GM19452 (cell line): ENCODE results near the gene FAM83B.
A peak's percentile ranks its signal among the peaks of the same experiment; 100 is the strongest.
"Not testable (repeated sequence)": the region's sequence is repeated elsewhere in the genome, so short reads cannot be mapped to it uniquely, and the experiment has no call there.

Experiments
- ATAC-seq: cut with Tn5 transposase; IDR thresholded peaks from one replicate; pipeline ENCODE4 v1.9.1; 2021; ENCODE audit not compliant: unreplicated experiment

The FAM83B gene

DNA sequence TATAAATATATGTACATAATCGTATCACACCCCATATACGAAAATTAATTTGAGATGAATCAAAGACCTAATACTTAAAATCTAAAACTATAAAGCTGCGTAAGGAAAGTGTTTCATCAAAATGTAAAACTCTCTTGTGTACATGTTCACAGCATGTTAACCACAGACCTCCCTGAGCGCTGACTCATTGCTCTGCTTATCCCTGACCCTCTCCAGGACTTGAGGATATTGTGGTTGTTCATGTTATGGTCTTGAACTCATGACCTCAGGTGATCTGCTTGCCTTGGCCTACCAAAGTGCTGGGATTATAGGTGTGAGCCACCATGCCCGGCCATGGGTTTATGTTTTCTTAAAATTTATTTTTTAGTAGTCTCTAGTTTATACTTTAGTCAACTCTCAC lies 14.2 kb downstream of the FAM83B start:
- ATAC-seq = no peak

DNA sequence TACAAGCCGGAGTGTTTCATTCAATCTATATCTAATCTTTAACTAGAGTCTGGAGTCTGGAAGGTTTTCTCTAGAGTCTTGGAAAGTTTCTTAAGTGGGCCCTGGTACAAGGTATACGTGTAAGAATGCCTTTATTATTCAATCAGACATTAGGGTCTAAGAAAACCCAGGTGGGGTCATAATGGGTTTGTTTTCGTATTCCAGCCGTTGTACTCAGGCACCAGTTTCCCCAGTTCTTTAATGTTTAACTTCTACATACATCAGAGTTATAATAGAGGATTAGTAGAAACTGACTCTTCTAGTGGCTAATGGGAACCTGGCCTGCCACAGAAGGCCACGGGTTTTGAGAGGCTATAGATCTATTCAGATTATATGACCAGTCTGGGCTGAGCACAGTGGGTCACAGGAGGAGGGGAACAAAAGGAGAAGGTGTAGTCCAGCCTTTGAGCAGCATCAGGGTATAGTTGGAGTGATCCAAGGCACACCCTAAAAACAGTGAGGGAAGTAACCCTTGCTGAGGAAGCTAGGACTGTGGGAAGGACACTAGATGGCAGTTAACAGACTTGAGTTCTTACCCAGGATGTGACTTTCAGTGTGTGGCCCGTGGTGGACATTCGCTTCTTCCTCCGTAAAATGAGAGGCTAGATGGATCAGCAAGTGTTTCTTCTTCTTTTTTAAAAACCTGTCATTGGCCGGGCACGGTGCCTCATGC lies 15.5 kb downstream of the FAM83B start:
- no peak for ATAC-seq

DNA sequence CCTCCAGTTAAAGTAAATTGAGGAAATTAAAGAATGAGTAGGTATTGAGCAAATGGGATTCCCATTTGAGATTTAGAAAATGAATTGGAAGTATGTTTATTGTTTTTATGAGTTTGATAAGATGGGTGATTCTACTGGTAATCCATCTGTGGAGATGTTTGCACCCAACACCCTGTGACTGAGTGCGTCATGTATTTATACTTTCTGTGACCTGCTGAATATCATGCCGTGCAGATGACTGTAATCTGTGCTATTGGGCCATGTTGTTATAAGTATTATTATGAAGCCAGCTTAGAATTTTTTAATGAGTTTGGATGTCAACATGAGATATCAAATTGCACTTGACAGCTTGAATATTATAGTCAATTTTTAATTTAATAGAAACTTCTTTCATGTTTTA lies 17.7 kb downstream of the FAM83B start:
- ATAC-seq = no peak

DNA sequence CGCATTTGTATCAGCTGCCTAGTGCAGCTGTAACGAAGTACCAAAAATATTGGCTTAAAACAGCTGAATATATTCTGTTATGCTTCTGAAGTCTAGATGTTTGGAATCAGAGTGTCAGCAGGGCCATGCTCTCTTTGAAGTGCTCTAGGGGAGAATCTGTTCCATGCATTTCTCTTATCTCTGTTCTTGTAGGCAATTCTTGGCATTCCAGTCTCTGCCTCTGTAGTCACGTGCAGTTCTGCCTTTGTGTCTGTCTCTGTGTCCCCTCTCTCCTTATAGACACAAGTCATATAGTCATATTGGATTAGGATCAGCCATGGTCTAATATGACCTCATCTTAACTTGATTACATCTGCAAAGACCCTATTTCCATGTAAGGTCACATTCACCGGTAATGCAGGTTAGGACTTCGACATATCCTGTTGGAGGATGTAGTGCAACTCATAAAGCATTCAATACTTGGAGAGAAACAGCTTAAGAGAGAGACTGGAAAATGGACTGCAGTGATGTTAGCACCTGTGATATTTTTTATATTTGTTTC lies 18.6 kb downstream of the FAM83B start:
- ATAC-seq = no peak

DNA sequence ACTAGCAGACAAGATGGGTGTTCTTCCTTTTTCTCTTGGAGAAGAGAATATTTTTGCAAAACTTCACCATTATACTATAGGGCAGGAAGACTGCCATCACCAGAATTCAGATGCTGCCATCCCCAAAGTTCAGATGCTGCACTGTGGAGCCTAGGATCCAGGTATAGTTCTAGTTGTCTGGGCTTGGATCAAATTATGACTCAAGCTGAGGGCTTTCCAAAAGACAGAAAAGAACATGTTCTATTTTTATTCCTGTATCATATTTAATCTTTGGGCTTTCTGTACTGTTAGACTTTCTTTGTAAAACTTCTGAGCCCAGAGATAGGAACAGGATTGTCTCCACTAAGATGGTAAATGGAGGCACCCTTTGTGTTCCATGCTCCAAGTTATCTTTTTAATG lies 22.0 kb downstream of the FAM83B start:
- ATAC-seq = no peak

DNA sequence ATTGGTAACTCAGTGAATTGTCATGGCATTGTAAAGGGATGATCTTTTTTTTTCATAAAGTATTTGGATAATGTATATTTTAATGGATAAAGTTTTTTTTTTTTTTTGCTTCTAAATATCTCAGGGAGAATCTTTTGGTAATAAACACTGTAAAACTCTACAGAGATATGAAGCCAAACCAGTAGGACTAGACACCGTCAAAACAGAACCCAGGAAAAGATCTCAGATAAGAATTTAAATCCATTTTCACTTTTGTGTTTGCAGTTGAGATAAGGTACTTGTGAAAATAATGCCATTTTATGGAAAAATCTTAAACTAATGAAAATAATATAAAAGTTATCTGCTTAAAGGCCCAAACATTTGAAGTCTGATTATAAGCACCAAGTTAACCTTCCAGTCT lies 27.0 kb downstream of the FAM83B start:
- ATAC-seq = no peak

DNA sequence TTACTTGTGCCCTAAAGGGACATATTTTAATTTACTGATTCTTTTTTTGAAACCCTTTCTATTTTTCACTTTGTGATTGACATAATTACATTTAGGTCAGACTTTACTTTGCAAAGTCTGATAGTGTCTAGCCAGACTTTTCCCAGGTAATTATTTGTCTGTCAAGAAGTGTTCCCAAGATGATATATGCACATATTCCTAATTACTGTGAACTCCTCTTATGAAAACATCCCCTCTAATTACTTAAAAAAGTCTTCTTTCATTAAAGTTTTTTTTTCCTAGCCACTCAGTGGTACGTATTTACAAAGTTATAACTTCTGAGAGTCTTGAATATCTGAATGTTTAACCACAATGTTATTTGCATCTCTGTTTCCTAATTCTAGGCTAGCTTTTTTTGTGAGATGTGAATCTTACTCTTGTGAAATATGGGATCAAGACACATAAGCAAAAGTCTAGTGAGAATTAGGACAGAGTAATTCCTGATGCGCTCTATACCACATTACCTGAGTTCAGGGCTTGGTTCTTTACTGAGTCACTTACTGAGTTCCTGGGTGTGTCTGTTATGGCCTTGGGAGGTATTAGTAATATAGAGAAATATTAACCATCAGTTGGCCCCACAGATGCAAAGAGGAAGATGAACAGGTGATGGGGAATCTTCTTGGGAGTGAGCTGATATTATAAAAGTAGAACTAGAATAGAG lies 27.9 kb downstream of the FAM83B start:
- ATAC-seq = no peak

DNA sequence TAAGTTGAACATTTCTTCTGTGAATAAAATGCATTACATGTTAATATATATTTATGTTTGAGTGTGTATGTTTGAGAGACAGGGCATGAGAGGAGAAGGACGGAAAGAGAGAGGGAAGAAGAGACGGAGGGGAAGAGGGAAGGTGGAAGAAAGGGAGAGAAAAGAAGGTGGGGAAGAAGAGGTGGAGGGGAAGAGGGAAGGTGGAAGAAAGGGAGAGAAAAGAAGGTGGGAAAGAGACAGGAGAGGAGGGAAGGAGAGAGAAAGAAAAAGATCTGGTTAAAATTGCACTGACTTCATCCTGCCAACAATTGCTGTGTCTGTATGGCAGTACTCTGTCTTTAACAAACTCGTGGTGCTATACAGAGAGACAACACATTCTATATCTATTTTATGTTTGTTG lies 29.0 kb downstream of the FAM83B start:
- ATAC-seq = no peak

DNA sequence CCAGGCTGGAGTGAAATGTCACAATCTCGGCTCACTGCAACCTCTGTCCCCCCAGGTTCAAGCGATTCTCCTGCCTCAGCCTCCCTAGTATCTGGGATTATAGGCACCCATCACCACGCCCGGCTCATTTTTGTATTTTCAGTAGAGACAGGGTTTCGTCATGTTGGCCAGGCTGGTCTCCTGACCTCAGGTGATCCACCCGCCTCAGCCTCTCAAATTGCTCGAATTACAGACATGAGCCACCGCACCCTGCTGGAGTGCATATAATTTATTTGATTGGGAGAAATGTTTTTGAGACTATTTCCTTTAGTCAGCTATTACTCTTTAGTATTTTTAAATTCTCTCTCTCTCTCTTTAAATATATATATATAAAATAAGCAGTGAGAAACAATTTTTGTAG lies 29.8 kb downstream of the FAM83B start:
- no peak for ATAC-seq

DNA sequence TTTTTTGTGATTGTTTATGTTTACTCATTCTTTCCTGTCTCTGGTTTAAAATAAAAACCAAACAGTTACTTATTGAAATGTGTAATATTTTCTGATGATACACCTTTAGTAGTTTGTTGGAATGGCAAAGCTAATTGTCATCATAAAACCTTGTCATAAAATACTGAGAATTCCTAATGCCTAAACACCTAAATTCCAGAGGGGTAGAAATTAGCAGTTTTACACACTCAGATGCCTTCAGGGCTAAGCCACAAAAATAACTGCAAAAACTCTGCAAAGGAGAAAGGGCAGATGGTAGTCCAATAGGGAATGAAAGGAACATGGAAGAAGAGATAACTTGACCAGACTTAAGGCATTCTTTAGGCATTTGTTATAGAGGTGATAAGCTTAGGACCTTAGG lies 30.3 kb downstream of the FAM83B start:
- ATAC-seq = no peak

DNA sequence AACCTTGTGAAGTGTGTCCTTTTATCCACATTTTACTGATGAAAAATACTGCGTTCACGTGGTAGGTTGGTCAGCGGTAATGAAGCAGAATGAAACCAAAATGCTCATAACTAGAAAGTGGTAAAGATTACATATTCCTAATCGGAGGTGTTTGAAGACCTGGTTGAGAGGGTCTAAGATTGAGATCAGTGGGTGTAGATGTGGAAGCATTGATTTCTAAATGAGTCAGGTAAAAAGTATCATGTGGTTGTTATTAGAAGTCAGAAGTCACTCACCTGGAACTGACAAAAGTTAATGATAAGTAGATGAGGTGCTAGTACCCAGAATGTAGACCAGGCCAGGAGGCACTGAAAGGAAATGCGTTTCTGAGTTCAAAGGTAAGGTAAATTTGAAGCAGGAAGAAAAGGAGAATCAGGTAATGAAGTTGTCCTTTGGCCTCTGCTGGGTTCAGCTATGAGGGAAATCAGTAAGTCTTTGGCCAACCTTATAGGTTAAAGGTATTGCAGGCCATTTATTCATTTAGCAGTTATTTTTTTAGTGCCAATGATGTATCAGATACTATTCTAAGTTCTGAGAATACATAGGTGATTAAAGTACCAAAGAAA lies 31.2 kb downstream of the FAM83B start:
- ATAC-seq = peak; percentile 71

DNA sequence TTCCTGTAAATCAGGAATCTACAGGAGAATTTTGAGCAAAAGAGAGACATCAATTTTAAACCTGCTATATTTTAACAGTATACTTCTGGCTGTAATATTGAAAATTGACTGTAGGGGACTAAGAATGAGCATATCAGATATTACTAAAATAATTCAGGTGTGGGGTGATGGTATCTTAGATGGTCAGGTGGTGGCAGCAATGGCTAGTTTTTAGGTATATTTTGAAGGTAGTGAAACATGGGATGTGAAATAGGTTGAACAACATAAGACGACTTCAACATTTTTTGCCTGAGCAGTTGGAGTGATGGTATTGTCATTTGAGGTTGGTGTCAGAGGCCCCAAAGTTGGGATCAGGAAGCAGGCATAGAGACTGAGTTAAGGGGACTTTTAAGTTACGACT lies 32.1 kb downstream of the FAM83B start:
- ATAC-seq = no peak

DNA sequence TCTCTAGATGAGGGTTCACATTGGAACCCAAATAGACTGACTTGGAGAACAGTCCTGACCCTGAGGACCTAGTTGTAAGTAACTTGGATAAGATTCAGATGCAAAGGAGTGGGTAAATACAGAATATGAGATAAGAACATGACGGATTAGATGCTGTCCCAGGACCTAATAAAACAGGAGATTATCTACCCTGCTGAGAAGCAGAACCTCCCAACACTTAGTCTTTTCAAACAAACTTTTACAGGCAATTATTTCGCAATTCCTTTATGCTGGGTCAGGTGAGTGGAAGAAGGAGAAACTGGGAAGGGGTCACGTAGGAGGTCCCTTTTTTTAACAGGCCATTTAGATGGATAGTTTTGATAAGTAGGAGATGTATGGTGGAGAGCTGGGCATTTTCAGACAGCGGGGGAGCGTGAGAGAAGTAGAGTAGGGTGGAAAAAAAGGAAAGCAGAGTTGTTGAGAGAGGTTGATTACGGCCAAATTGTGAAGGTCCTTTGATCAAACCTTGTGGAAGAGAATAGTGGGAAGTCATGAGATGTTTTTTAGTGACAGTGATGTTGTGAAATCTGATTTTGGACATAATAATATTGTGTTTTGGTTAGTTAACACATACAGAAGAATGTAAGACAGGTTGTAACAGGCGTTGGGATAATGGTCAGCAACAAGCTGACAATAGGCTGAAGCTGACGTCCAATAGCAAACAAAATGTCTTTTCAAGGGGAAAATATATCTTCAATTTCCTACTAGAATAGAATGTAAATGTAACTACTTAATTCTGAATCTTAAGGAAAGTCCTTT lies 32.8 kb downstream of the FAM83B start:
- no peak for ATAC-seq

DNA sequence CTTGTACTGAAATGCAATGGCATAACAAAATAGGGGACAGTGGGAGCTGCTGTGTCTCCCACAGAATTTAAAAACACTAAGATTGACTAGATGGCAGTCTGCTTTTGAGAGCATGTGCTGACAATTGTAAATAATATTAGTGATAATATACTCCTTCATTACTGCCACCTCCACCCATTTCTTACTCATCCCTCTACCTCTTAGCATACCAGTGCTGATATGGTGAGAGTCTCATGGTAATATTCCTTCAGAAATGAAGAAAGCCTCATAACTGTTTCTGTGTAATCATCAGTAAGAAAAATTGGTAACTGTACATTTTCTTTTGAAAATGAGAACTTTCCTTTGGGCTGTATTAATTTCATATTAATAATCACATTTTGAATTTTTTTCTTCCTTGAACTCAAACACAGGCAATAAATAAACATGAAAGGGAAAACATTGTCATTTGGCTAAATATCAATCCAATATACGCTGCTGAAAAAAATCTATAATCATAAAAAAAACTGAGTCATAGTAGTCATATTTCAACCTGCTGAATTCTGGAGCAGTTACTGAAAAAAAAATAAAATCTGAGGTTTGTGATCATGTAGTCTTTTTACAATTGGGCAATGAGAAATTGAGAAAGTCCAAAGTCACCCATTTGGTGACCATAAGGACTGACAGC lies 34.6 kb downstream of the FAM83B start:
- ATAC-seq = no peak

DNA sequence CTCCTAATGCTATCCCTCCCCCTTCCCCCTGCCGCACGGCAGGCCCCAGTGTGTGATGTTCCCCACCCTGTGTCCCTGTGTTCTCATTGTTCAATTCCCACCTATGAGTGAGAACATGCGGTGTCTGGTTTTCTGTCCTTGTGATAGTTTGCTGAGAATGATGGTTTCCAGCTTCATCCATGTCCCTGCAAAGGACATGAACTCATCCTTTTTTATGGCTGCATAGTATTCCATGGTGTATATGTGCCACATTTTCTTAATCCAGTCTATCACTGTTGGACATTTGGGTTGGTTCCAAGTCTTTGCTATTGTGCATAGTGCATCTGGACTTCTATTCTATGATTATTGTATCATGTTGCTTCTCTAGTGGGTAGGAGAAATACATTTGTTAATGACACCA lies 35.3 kb downstream of the FAM83B start:
- ATAC-seq = not testable (repeated sequence)

DNA sequence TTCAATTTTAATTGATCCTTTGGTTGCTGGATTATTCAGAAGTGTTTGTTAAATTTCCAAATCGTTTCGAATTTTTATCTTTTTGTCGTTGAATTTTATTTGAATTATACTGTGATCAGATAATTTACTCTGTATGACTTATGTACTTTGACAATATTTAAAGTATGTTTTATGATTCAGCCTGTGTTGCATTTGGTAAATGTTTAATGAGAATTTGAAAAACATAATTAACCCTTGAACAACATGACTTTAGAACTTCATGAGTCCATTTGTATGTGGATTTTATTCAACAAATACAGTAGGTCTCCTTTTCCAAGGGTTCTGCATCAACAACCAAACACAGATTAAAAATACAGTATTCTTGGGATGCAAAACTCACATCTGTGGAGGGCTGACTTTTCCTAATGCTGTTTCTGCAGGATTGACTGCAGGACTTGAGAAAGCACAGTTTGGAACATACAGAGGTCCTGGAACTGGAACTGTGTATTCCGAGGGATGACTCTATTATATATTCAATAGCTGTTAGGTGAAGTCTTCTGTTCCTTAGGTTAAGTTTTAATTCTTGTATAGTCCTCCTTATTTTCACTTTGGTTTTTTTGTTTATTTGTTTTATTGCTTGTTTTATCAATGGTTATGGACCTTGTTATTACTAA lies 40.5 kb downstream of the FAM83B start:
- no peak for ATAC-seq

DNA sequence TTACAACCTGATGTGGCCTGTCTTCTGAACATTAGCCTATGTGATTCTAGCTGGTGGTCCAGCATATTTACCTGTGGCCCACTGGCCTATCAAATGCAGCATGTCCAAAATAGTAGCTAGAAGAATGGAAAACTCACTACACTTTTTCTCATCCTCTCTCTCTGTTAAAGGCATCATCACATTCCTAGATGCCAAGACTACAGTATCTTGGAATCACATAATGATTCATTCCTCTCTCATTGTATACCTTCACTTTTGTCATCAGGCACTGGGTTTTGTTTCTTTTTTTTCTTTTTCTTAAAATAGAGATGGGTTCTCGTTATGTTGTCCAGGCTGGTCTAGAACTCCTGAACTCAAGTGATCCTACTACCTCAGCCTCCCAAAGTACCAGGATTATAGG lies 45.0 kb downstream of the FAM83B start:
- ATAC-seq = no peak

DNA sequence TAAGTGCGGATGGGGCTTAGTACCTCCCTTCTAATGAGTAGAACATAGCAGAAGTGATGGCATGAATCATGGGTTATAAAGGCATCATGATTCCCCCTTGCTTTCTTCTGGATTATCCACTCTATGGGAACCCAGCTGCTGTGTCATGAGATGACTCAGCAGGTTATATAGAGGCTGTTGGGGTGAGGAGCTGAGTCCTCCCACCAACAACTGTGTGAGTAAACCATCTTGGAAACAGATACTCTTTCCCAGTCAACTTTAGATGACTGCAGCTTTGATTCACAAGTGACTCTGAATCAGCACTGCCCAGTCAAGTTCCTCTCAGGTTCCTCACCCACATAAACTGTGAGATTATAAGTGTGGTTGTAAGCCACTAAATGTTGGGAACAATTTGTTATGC lies 46.3 kb downstream of the FAM83B start:
- no peak for ATAC-seq

DNA sequence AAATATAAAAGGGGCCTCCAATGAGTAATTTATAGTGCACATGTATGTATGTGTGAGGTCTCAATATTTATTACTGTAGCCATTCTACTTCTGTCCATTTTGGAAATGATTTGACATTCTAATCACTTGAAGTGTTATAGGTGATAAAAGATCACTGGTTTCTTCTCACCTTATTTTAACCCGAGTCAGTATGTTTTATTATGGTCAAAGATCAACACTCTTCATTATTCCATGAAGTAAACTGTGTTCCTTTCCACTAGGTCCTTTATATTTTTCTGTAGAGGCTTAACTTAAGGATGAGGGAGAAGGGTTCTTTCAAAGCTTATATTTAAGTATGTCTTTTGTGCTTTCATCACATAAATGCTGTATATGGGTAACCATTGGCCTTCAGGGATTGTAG lies 47.2 kb downstream of the FAM83B start:
- ATAC-seq = no peak

DNA sequence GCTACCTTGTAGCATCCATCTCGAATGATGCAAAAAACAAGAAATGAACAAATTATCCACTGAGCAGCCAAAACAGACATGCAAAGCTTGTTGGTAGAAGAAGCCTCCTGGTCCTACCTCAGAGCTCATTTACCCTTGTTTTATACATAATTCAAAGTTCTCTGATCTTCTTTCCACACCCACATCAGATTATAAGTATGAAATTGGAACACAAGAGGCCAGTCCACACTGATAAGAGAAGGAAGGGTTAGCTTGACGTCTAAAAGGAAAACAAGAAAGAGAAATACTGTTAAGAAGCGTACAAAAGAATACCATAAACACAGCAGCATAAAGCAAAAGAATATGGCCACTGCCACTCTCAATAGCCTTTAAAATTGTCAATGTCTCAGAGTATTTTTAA lies 49.7 kb downstream of the FAM83B start:
- no peak for ATAC-seq
